Rectal smooth muscle tissue (tissue), 1 donor: ENCODE data around the gene PARP16.

ENCODE experiments used
- H3K27ac ChIP-seq: one replicate; pipeline ENCODE4 v1.7.0; 2013; ENCODE audit warnings: low read depth, low read length, inconsistent platforms
- H3K27me3 ChIP-seq: one replicate; pipeline ENCODE4 v1.7.0; 2013; ENCODE audit warnings: low read length; ENCODE audit not compliant: control insufficient read depth, insufficient read depth
- H3K36me3 ChIP-seq: one replicate; pipeline ENCODE4 v1.7.0; 2013; ENCODE audit warnings: low read length; ENCODE audit not compliant: control insufficient read depth, insufficient read depth
- H3K4me1 ChIP-seq: one replicate; pipeline ENCODE4 v1.7.0; 2013; ENCODE audit warnings: low read length; ENCODE audit not compliant: control insufficient read depth, insufficient read depth
- H3K4me3 ChIP-seq: one replicate; pipeline ENCODE4 v1.7.0; 2013; ENCODE audit warnings: low read length
- H3K9ac ChIP-seq: one replicate; pipeline ENCODE4 v1.7.0; 2013; ENCODE audit warnings: low read length

Gene PARP16

GRCh38 chr15:65328506-65329287 is 42.0 kb upstream of the PARP16 start:
- H3K9ac ChIP-seq, result no peak overlapping the region
- no peak overlapping the region for H3K27ac ChIP-seq
- H3K36me3 ChIP-seq, result no peaks in the 10 kb centered on the region
- no peak overlapping the region for H3K4me3 ChIP-seq
- no peaks in the 10 kb centered on the region for H3K27me3 ChIP-seq
- no peaks in the 10 kb centered on the region for H3K4me1 ChIP-seq

- Histone ChIP-seq H3K9ac (no peak overlapping the region), H3K4me3 (no peak overlapping the region), H3K27ac (no peak overlapping the region), H3K27me3 (no peaks in the 10 kb centered on the region), H3K4me1 (peaks cover under 1% of the 10 kb centered on the region), H3K36me3 (no peaks in the 10 kb centered on the region)
Observed at GRCh38 chr15:65327651-65328393, 41.1 kb upstream of the PARP16 start.

GRCh38 chr15:65326818-65327217 is 40.1 kb upstream of the PARP16 start:
- no peaks in the 10 kb centered on the region for H3K36me3 ChIP-seq
- no peak overlapping the region for H3K9ac ChIP-seq
- no peak overlapping the region for H3K27ac ChIP-seq
- no peak overlapping the region for H3K4me3 ChIP-seq
- H3K4me1 ChIP-seq, result peaks cover 3% of the 10 kb centered on the region
- H3K27me3 ChIP-seq, result no peaks in the 10 kb centered on the region

- Histone ChIP-seq H3K4me1 (peaks cover 3% of the 10 kb centered on the region), H3K27ac (no peak overlapping the region), H3K36me3 (no peaks in the 10 kb centered on the region), H3K4me3 (no peak overlapping the region), H3K27me3 (no peaks in the 10 kb centered on the region), H3K9ac (no peak overlapping the region)
Observed at GRCh38 chr15:65326117-65326526, 39.4 kb upstream of the PARP16 start.

- Histone ChIP-seq H3K4me3 (no peak overlapping the region), H3K27ac (no peak overlapping the region), H3K4me1 (peaks cover 3% of the 10 kb centered on the region), H3K36me3 (no peaks in the 10 kb centered on the region), H3K9ac (no peak overlapping the region), H3K27me3 (no peaks in the 10 kb centered on the region)
Observed at GRCh38 chr15:65323071-65323511, 36.4 kb upstream of the PARP16 start.

GRCh38 chr15:65318870-65319356 is 32.2 kb upstream of the PARP16 start:
- H3K9ac ChIP-seq, result no peak overlapping the region
- peaks cover 3% of the 10 kb centered on the region for H3K4me1 ChIP-seq
- no peak overlapping the region for H3K4me3 ChIP-seq
- H3K27ac ChIP-seq, result no peak overlapping the region
- H3K27me3 ChIP-seq, result no peaks in the 10 kb centered on the region
- no peaks in the 10 kb centered on the region for H3K36me3 ChIP-seq

GRCh38 chr15:65312400-65312916 is 25.8 kb upstream of the PARP16 start:
- Histone ChIP-seq H3K27ac (no peak overlapping the region), H3K4me3 (no peak overlapping the region), H3K36me3 (no peaks in the 10 kb centered on the region), H3K9ac (no peak overlapping the region), H3K27me3 (no peaks in the 10 kb centered on the region), H3K4me1 (no peaks in the 10 kb centered on the region)

GRCh38 chr15:65311760-65312159 is 25.1 kb upstream of the PARP16 start:
- Histone ChIP-seq H3K36me3 (no peaks in the 10 kb centered on the region), H3K4me1 (no peaks in the 10 kb centered on the region), H3K9ac (no peak overlapping the region), H3K27me3 (no peaks in the 10 kb centered on the region), H3K27ac (no peak overlapping the region), H3K4me3 (no peak overlapping the region)

- Histone ChIP-seq H3K9ac (no peak overlapping the region), H3K27me3 (no peaks in the 10 kb centered on the region), H3K4me3 (no peak overlapping the region), H3K27ac (no peak overlapping the region), H3K4me1 (no peaks in the 10 kb centered on the region), H3K36me3 (no peaks in the 10 kb centered on the region)
Observed at GRCh38 chr15:65310431-65311137, 23.9 kb upstream of the PARP16 start.

- H3K36me3 ChIP-seq, result no peaks in the 10 kb centered on the region
- no peak overlapping the region for H3K27ac ChIP-seq
Observed at GRCh38 chr15:65309882-65310418, 23.3 kb upstream of the PARP16 start.

GRCh38 chr15:65307978-65308377 is 21.3 kb upstream of the PARP16 start:
- Histone ChIP-seq H3K4me1 (peaks cover 4% of the 10 kb centered on the region), H3K9ac (no peak overlapping the region), H3K27ac (no peak overlapping the region), H3K27me3 (no peaks in the 10 kb centered on the region), H3K4me3 (no peak overlapping the region), H3K36me3 (no peaks in the 10 kb centered on the region)

More at GRCh38 chr15:65309882-65310418, 23.3 kb upstream of the PARP16 start:
- H3K4me1 ChIP-seq, result peaks cover 3% of the 10 kb centered on the region
- H3K9ac ChIP-seq, result no peak overlapping the region
- H3K4me3 ChIP-seq, result no peak overlapping the region
- H3K27me3 ChIP-seq, result no peaks in the 10 kb centered on the region

GRCh38 chr15:65306551-65306950 is 19.9 kb upstream of the PARP16 start:
- Histone ChIP-seq H3K36me3 (no peaks in the 10 kb centered on the region), H3K9ac (no peak overlapping the region), H3K4me3 (no peak overlapping the region), H3K27me3 (no peaks in the 10 kb centered on the region), H3K27ac (no peak overlapping the region), H3K4me1 (peaks cover 4% of the 10 kb centered on the region)
